ENCODE measurements around the gene MXRA8.
A peak's percentile ranks its signal among the peaks of the same experiment; 100 is the strongest.

MXRA8 gene

DNA sequence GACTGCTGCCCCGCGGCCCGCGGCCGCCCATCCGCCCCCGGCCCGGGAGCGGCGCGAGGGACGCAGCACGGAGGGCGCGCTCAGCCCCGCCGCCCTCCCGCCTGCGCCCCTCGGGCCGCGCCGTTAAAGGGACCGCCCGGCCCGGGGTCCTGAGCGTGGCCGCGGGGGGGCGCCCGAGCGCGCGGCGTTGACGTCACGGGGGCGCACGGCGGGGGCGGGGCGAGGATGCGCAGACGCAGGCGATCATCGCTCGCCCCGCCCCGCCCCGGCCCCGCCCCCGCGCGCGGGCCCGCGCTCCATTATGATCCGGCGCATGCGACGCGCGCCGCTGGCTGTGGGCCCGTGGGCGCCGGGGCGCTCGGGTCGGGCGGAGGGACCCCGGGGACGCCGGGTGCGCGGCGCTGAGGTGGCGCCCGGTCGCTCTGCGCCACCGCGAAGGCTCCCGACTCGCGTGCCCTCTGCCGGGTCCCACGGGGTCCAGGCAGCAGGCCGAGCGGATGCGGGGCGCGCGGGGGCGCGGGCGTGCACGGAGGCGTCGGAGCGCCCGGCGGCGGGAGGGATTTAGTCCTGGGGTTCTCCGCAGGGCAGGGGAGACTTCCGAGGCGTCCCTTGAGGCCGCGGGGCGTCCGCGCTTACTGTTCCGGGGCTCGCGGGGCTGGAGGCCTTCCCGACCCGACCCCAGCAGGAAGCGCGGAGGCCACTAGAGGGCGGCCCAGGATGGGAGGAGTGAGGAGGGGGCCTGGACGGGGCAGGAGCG lies 8.9 kb downstream of the MXRA8 start, which contains the start of gene DVL1:
DVL1 (minus strand) TSS at position 163 of the 757 bp plus-strand sequence. CDS start 353 bp downstream, outside the sequence.
- peak; percentile 59 for DNase-seq (ENCODE audit: low spot score)

DNA sequence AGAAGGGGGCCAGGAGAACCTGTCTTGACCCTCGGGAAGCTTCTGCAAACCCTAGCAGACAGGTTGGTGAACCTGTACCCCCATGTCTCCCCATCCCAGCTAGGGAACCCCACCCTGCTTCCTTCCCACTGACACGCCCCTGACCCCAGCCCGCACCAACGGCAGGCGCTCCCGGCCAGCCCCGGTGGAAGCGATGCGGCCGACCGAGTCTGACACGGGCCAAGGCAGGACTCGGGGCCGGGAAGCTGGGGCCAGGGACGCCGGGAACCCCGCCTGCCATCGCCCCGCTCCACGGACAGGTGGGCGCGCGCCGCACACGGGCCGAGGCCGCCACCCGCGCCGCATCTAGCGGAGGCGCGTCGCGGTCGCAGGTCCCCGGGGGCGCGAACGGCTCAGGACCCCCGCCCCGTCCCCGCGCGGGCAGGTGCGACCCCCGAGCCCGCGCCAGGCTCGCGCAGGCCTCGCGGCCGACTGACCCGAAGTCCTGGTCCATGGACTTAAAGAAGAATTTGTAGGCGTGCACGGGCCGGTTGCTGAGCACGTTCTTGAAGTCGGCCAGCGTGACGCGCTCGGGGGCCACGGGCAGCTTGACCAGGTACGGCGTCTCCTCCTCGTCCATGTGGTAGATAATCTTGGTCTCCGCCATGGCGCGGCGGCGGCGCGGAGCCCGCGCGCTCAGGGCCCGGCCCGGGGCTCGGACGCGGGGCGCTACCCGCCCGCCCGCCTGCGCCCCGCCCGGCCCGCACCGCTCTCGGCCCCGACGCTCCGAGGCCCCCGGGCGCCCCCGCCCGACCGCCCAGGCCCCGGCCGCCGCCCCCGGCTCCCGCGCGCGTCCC lies 9.7 kb downstream of the MXRA8 start:
- no peak for DNase-seq (ENCODE audit: low spot score)

DNA sequence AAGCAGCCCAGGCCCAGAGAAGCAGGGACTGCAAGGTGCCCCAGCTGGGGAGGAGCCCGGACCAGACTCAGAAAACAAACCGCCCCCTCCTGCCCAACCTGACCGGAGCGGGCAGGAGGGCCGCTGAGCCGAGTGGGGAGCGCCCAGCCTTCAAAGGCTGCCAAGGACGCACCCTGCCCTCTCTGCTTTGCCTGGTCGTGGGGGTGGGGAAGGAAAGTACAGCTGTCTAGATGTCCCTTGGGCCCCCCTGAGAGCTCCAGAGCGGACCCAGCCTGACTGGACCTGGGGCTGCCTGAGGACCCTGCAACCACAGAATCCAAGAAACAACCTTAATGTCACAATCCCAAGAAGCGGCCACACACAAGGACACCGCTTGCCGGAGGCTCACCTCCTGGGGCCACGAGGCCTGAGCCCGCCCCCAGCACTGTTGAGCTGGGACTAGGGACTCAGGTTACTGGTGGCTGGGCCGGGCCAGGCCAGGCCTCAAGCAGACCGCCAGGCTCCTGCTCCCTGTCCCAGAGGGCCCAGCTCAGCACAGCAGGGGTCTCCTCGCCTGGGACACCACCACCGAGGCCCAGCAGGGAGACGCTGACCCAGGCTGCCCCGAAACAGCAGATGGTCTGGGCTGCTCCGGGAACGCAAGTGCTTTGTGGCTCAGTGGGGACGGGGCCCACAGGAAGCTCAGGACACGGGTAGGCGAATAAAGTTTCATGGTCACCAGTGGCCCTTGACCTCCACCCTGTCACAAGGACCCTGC lies 10.5 kb downstream of the MXRA8 start:
- no peak for DNase-seq (ENCODE audit: low spot score)

DNA sequence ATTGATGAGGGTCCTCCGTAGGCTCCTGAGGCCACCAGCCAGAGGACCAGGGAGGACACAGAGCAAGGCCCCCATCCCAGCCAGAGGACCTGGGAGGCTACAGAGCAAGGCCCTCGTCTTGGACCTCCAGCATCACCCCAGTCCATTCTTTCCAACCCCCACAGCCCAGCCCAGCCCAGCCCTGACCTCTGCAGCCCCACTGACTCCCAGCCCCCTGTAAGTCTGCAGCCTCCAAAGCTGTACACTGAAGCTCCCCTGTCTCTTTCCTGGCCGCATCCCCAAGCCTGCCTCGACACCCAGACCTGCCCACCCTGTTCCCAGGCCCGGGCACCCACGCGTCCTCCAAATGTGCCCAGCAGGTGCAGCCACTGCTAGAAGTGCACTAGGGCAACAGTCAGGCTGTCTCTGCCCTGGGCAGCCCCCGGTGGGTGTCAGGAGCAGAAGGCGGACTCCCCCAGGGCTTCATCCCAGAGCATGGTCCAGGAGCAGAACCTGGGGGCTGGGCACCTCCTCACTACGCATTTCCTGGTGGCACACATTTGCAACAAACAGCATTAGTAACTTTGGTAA lies 11.2 kb downstream of the MXRA8 start:
- DNase-seq (ENCODE audit: low spot score): no peak

DNA sequence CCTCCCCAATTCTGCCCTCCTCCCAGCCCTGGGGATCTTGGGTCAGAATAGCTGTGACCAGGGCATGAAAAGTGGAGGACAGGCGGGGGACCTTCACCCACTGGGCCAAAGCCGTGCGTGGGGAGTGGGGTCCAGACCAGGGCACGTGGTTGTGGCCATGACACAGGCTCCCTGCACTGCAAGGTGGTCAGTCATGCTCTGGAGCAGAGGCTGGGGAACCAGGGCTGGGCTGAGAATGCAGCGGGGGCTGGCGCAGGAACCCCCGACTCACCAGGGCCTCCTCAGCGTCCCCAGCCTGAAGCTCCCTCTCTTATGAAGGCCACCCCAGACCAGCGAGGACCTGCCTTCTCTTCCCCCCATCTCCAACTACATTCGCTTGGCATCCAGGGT lies 11.9 kb downstream of the MXRA8 start:
- no peak for DNase-seq (ENCODE audit: low spot score)

DNA sequence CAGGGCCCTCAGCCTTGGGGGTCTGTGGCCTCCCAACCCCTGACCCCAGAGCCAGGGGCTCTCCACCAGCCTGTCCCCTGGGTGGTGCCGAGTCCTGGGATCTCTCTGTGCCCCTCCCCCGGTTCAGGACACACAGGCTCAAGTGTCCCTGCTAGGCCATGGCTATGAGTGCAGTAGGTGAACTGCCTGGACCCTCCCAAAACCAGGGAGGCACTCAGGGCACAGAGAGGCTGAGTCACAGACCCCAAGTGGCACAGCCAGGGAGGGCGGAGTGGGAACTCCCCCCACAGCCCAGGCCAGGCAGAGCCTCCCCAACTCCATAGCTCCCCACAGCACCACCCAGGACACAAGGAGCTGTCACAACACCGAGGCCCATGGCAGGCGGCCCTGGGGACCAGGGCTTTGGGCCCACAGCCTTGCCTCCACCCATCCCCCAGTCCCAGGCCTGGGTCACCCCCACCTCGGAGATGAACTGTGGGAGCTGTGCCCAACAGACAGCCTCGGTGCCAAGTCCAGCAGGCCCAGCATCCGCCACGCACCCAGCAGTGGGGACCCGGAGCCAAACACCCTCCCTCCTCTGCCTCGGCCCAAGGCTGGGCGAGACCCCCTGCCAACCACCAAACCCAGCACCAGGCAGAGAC lies 12.4 kb downstream of the MXRA8 start:
- DNase-seq (ENCODE audit: low spot score): no peak

DNA sequence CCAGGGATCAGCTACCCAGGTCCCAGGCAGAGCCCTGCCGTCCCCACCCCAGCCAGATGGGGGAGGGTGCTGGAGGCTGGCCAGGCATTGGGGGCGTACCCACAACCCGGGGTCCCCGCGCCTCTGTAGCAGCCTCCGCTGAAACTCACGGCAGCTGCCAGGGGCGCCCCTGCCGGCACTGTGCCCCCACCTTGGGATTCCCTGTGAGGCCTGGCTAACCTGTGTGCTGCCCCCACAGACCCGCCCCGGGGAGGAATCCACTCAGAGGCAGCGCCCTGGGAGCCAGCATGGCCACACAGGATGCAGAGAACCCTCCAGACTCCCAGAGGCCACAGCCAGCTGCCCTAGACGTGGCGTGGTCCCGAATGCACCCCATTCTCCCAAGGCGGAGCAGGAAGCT lies 13.0 kb downstream of the MXRA8 start:
- DNase-seq (ENCODE audit: low spot score): no peak

DNA sequence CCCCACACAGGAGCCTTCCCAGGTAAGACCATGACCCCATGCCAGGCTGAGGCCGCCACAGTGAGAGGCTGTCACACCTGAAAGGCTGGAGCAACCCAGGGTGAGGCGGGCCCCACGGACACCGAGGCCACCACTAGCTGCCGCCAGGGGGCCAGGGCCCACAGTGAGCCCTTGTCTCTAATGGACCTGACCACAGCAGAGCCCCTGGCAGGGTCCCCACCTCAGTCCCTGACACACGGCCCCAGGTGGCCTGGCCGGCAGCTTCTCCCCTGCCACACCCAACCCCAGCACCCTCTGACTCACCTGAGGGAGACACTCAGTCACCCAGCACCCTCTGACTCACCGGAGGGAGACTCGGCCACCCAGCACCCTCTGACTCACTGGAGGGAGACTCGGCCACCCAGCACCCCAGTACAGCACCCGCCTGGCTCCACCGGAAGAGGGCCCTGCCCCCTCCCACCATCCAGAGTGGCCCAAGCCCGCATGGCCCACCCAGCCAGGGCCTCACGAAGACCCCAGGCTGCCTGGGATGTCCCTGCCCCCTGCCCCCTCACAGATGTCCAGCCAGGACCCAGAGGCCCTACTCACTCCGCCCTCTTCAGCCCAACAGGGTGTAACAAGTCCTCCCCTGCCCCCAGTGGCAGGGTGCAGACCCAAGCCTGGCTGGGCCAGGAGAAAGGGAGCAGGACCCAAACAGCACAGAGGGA lies 13.5 kb downstream of the MXRA8 start:
- DNase-seq (ENCODE audit: low spot score): peak; percentile 58

DNA sequence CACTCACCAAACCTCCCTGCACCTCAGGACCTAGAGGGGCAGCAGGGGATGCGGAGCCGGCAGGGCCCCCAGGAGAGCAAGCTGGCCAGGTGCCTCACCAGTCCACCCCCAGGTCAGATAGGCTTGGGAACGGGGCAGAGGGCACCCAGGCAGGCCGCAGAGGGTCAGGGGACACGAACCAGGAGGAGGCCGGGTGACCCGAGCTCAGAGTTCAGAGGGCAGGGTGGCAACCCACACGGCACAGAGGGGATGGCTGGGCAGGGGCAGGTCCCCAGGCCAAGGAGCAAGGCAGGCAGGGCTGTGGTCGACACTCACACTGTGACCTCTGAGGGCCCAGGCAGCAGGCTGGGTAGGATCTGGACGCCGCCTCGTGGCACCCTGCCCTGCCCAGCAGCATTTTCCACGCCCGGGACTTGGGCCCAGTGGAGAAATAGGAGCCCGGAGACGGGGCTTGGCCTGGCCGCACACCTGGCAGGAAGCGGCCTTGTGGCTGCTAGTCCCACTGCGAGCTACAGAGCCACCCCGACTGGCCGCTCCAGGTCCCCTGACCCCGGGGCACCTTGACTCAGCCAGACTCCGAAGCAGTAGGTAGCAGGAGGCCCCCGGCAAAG lies 14.4 kb downstream of the MXRA8 start:
- no peak for DNase-seq (ENCODE audit: low spot score)

DNA sequence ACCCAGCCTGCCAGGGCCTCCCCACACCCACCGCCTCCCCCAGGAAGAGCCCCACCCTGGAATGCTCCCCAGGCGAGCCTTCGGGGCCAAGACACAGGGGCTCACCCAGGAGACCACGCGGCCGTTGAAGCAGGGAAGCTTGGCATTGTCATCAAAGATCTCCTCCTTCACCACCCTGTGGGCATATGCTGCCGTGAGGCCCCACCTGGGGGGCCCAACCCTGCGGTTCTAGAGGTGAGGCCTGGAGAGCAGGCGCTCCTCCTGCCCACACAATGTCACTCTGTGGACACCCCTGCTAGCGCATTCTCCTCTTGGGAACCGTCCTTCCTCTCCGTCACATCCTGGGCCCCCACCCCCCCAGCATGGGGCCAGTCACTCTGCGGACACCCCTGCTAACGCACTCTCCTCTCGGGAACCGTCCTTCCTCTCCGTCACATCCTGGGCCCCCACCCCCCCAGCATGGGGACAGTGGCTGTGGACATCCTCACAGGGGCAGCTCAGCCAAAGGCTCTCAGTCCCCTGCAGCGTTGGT lies 15.7 kb downstream of the MXRA8 start:
- DNase-seq (ENCODE audit: low spot score): no peak

DNA sequence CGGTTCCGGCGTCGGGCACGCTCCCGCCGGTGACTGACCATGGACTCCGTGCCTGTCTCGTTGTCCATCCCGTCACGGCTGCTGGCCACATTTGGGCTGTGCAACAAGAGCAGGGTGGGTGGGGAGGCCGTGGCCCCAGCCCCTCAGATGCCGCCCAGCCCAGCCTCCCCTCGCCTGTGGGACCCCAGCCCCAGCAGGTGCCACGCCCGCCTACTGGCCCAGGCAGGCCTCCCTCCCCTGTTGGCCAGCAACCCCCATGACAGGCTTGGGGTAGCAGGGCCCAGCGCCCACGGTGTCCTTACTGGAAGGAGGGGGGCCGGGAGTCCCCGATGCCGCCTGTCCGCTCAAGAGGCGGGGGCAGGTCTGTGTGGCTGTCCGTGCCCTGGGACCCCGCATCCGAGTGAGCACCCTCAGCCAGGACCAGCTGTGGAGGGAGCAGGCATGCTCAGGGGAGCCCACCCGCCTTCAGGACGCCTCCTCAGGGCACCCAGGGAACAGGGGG lies 16.2 kb downstream of the MXRA8 start:
- DNase-seq (ENCODE audit: low spot score): no peak

DNA sequence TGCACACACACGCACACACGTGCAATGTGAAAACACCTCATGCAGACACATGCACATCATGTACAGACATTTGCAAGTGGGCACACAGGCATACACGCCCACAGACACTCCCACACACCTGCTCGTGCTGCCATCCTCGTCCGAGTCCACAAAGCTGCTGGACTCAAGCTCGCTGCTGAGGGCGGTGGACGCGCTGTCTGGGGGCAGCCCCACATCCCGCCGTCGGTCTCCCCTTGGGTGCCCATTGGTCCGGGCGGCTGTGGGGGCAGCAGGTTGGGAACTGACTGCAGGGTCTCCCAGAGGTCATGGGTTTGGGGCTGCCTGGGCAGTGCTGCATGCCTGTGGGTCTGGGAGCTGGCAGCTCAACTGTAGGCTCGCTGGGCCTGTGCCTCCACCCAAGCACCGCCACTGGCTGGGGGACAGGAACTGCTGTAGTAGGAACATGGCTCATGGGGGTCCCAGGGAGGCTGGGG lies 16.8 kb downstream of the MXRA8 start:
- no peak for DNase-seq (ENCODE audit: low spot score)

DNA sequence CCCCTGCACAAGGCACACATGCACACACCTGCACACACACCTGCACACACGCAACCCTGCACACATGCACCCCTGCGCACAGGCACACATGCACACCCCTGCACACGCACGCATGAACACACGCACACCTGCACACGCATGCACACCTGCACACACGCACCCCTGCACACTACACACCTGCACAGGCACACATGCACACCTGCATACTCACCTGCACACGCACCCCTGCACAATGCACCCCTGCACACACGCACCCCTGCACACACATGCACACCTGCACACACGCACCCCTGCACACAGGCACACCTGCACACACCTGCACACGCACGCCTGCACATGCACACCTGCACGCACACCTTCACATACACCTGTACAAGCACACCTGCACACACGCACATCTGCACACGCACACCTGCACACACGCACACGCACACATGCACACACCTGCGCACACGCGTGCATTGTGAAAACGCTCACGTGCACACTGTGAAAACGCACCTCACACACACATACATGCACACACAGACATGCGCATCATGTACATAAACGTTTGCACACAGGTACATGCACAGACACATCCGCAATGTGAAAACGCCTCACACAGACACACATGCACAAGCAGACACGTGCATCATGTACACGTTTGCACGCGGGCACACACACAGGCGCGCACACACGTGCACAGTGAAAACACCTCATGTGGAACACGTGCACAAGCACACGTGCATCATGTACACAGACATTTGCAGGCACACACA lies 17.4 kb downstream of the MXRA8 start:
- no peak for DNase-seq (ENCODE audit: low spot score)

DNA sequence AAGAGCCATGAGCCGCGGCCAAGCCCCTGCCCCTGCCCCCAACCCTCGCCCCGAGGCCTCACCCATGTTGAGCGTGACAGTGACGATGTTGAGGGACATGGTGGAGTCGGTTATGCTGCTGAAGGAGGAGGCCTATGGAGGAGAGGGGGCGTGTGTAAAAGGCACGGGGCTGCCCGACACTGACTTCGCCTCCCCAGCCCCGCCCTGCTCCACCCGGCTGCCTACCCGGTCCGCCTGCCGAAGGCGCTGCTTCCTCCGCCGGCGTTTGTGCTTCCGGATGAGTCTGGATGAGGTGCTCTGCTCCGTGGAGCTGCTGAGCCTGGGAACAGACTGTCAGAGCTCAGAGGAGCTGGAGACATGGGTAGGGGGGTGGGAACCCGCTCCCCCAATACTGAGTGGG lies 18.2 kb downstream of the MXRA8 start:
- DNase-seq (ENCODE audit: low spot score): no peak

DNA sequence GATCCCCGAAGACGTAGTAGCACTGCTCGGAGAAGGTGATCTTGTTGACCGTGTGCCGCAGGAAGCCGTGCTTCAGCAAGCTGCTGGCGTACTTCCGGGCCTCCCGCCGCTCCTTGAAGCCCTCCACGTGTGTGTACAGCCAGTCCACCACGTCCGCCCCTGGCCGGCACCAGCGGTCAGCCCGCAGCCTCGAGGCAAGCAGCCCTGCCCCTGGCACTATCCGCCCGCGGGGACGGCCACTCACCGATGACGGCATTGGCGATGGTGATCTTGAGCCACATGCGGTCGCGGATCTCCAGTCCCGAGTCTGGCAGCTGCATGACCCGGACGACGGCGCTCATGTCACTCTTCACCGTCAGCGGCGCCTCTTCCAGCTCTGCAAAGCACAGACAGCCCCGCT lies 20.1 kb downstream of the MXRA8 start:
- no peak for DNase-seq (ENCODE audit: low spot score)

DNA sequence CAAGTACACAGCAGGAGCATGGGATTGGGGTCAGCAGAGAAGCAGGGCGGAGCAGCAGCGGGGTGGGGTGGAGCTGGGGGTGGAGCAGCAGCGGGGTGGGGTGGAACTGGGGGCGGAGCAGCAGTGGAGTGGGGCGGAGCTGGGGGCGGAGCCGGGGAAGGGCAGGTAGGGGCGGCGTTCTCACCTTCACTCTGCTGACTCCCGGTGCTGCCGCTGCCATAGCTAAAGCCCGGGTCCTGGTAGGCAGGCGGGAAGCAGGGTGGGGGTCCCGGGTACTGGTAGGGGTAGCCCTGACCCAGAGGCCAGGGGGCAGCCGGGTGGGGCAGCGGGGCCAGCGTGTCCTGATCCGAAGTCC lies 20.6 kb downstream of the MXRA8 start:
- DNase-seq (ENCODE audit: low spot score): peak; percentile 29

DNA sequence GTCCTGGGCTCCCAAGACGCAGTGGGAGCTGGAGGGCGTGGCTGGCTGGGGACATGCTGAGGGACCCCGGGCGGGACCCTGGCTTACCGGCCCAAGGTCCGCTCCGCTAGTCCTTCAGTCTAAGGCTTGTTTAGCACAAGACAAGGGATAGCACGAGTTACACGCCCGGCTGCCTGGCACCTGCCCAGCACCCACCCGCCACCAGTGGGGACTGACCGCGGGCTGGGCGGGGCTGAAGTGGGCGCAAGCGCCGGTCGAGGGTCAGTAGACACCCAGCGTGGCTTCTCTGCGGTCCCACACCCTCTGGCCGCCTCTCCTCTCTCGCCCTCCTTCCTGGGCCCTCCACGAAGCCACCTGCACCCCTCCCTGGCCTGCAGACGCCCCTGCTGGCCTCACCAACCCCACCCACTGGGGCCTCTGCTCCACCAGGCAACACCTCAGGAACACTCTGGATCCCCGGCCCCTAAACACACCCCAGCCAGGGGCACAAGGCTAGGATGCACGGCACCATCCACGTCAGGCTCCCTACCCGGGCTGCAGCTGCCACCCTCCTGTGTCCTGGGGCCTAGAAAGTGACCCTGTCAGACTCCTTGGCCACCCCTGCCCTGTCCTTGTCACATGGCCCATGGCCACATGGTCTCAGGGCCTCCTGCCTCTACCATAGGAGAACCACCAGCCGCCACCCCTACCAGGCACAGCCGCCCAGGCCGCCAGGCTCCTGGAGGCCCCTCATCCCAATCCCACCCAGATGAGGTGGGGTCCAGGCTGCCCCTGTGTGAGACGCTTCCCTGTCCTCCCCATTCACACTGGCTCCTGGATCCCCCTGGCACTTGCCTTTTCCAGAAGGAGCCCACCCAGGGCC lies 21.2 kb downstream of the MXRA8 start:
- DNase-seq (ENCODE audit: low spot score): no peak

DNA sequence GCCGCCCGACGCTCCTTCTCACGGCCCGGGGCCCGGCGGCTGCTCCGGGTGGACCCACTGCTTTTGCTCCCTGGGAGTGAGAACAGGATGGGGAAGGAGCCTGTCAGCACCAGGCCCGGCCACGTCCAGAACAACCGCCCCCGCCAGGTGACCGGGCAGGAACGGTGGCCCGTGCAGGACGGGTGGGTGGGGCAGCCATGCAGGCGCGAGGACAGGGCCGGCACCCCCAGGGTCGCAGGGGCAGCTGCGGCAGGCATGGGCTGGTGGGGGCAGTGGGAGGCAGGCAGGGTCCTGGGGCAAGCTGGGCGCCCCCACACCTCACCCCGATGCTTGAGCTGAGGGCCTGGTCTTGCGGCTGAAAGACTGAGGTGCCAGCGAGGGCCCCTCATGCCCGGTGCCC lies 21.9 kb downstream of the MXRA8 start:
- DNase-seq (ENCODE audit: low spot score): no peak

All from activated CD4-positive, alpha-beta T cell treated with anti-CD3 and anti-CD28 coated beads, Interleukin-2, Interleukin-4, amounts not matched to agents 100 ng/mL and 50 ng/mL, durations not matched to agents 16 hours and 8 hours (primary cell).